SU-DHL-6 (cell line): ENCODE data around the gene SFMBT2.

Source experiments
- H2AFZ ChIP-seq: fragments of 200-600 bp; sonication (generic); 2 replicates; pipeline ENCODE4 v1.6.1; 2014; ENCODE audit warnings: low read depth, mild to moderate bottlenecking, moderate library complexity, mixed read lengths, antibody characterized with exemption, low read length; ENCODE audit not compliant: severe bottlenecking
- H3F3A ChIP-seq: fragments of 200-600 bp; shearing (Covaris generic); 2 replicates; pipeline ENCODE4 v1.6.0; 2016; ENCODE audit warnings: antibody characterized with exemption, mild to moderate bottlenecking; ENCODE audit not compliant: insufficient read depth
- H3K27ac ChIP-seq: fragments of 200-600 bp; sonication (generic); 2 replicates; pipeline ENCODE4 v1.5.1; 2016; ENCODE audit warnings: low read depth, mild to moderate bottlenecking, low read length, moderate library complexity, mixed read lengths
- H3K27me3 ChIP-seq: fragments of 200-600 bp; sonication (generic), shearing (Covaris generic); 2 replicates; pipeline ENCODE4 v1.6.0; 2014; ENCODE audit warnings: mild to moderate bottlenecking, low read length
- H3K36me3 ChIP-seq: fragments of 200-600 bp; sonication (generic); 2 replicates; pipeline ENCODE4 v1.6.1; 2014; ENCODE audit warnings: mild to moderate bottlenecking, low read length, mixed read lengths
- H3K4me2 ChIP-seq: fragments of 300-600, 200-600 bp; shearing (Covaris generic), sonication (generic); 2 replicates; pipeline ENCODE4 v1.6.0; 2014; ENCODE audit warnings: low read length, low read depth, mild to moderate bottlenecking; ENCODE audit not compliant: poor library complexity, severe bottlenecking
- H3K4me3 ChIP-seq: fragments of 200-600 bp; sonication (generic); 2 replicates; pipeline ENCODE4 v1.5.1; 2014; ENCODE audit warnings: antibody characterized with exemption, low read length, mild to moderate bottlenecking, mixed read lengths; ENCODE audit not compliant: insufficient read depth, poor library complexity, severe bottlenecking
- H3K79me2 ChIP-seq: fragments of 200-600 bp; sonication (generic); 2 replicates; pipeline ENCODE4 v1.6.1; 2014; ENCODE audit warnings: mild to moderate bottlenecking, low read length, moderate library complexity; ENCODE audit not compliant: insufficient read depth
- H3K9ac ChIP-seq: fragments of 200-600 bp; sonication (generic); 2 replicates; pipeline ENCODE4 v1.7.0; 2014; ENCODE audit warnings: mild to moderate bottlenecking, low read length
- H3K9me2 ChIP-seq: fragments of 200-600 bp; sonication (generic); replicated peaks from 2 replicates; pipeline ENCODE4 v1.6.1; 2014; ENCODE audit warnings: low read length; ENCODE audit not compliant: insufficient read depth
- H3K9me3 ChIP-seq: fragments of 200-600 bp; sonication (generic); 2 replicates; pipeline ENCODE4 v1.6.1; 2014; ENCODE audit warnings: low read length, mixed read lengths; ENCODE audit not compliant: insufficient read depth
- H4K20me1 ChIP-seq: fragments of 200-600 bp; sonication (generic); 2 replicates; pipeline ENCODE4 v1.6.1; 2014; ENCODE audit warnings: low read depth, mild to moderate bottlenecking, antibody characterized with exemption, low read length, moderate library complexity, mixed read lengths
- CTCF ChIP-seq: fragments of 200-600 bp; sonication (generic); IDR thresholded peaks from one replicate; pipeline ENCODE4 v1.5.1; 2017; ENCODE audit warnings: antibody characterized with exemption, mild to moderate bottlenecking, low read length, moderate library complexity; ENCODE audit not compliant: insufficient read depth, poor library complexity, severe bottlenecking
- EZH2phosphoT487 ChIP-seq: fragments of 200-600 bp; sonication (generic), shearing (Covaris generic); conservative IDR thresholded peaks from 2 replicates; pipeline ENCODE4 v1.6.1; 2018; ENCODE audit warnings: mild to moderate bottlenecking, antibody characterized with exemption, low read length, moderate library complexity, mixed read lengths

SFMBT2 gene

GRCh38 chr10:7251696-7252465 is 159.0 kb downstream of the SFMBT2 start:
- Histone ChIP-seq H3K36me3 (no peaks in the 10 kb centered on the region), H3K4me2 (no peak overlapping the region), H3K79me2 (no peaks in the 10 kb centered on the region), H3K9me3 (no peaks in the 10 kb centered on the region), H3K27ac (no peak overlapping the region), H2AFZ (no peak overlapping the region), H3K27me3 (no peaks in the 10 kb centered on the region), H4K20me1 (no peaks in the 10 kb centered on the region), H3K9me2 (no peaks in the 10 kb centered on the region), H3K4me3 (no peak overlapping the region), H3F3A (no peaks in the 10 kb centered on the region), H3K9ac (no peak overlapping the region)
- no peak for TF ChIP-seq CTCF
- no peak for TF ChIP-seq EZH2phosphoT487

DNA sequence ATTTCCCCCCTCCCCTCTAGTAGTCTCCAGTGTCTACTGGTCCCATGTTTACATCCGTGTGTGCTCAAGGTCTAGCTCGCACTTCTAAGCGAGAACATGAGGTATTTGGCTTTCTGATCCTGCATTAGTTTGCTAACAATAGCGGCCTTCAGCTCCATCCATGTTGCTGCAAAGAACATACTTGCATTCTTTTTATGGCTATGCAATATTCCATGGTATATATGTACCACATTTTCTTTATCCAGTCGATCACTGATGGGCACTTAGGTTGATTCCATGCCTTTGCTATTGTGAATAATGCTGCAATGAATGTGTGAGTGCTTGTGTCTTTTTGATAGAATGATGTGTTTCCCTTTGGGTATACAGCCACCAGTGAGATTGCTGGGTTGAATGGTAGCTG is 160.6 kb downstream of the SFMBT2 start:
- H3K79me2 ChIP-seq, result no peaks in the 10 kb centered on the region
- H3K9ac ChIP-seq, result no peak overlapping the region
- peaks cover 2% of the 10 kb centered on the region; the same call in 1 of the 2 replicates for H3K36me3 ChIP-seq
- H3F3A ChIP-seq, result no peaks in the 10 kb centered on the region
- no peak for TF ChIP-seq CTCF
- TF ChIP-seq EZH2phosphoT487, result no peak
- no peaks in the 10 kb centered on the region for H3K9me3 ChIP-seq
- H3K27ac ChIP-seq, result no peak overlapping the region
- no peak overlapping the region for H3K4me2 ChIP-seq
- no peaks in the 10 kb centered on the region for H4K20me1 ChIP-seq
- H2AFZ ChIP-seq, result no peak overlapping the region
- no peak overlapping the region for H3K4me3 ChIP-seq
- no peaks in the 10 kb centered on the region for H3K27me3 ChIP-seq
- H3K9me2 ChIP-seq, result no peaks in the 10 kb centered on the region

- TF ChIP-seq EZH2phosphoT487 (no peak), CTCF (no peak)
- Histone ChIP-seq H3K4me2 (no peak overlapping the region), H2AFZ (no peak overlapping the region), H3K79me2 (no peaks in the 10 kb centered on the region), H3F3A (no peaks in the 10 kb centered on the region), H3K36me3 (peaks cover 4% of the 10 kb centered on the region), H3K27me3 (no peaks in the 10 kb centered on the region), H3K27ac (no peak overlapping the region), H4K20me1 (no peaks in the 10 kb centered on the region), H3K9me3 (no peaks in the 10 kb centered on the region), H3K4me3 (no peak overlapping the region), H3K9ac (no peak overlapping the region), H3K9me2 (no peaks in the 10 kb centered on the region)
Measured at GRCh38 chr10:7248585-7249164, 162.2 kb downstream of the SFMBT2 start.
